CD4-positive, alpha-beta T cell treated with Interleukin-17A for 1 hour (primary cell): Measurements from ENCODE around the gene MGAT4A.
A peak's percentile ranks its signal among the peaks of the same experiment; 100 is the strongest.

Experiments used
- DNase-seq: peaks from one replicate; pipeline ENCODE4 v3.0.0-alpha.2; 2020

Gene MGAT4A

GRCh38 chr2:98728088-98728718, 2.7 kb downstream of the MGAT4A start:
- peak; percentile 51 for DNase-seq

GRCh38 chr2:98727369-98728087, 3.4 kb downstream of the MGAT4A start:
- no peak for DNase-seq

GRCh38 chr2:98726735-98727368, 4.1 kb downstream of the MGAT4A start:
- DNase-seq = no peak

GRCh38 chr2:98726205-98726604, 4.7 kb downstream of the MGAT4A start:
- peak; percentile 30 for DNase-seq

- DNase-seq = no peak
Measured at GRCh38 chr2:98720286-98720685, 10.6 kb downstream of the MGAT4A start.

- no peak for DNase-seq
Measured at GRCh38 chr2:98717621-98718020, 13.3 kb downstream of the MGAT4A start.

GRCh38 chr2:98716786-98717185, 14.1 kb downstream of the MGAT4A start:
- no peak for DNase-seq

GRCh38 chr2:98715812-98716451, 15.0 kb downstream of the MGAT4A start:
- no peak for DNase-seq

- DNase-seq = no peak
Measured at GRCh38 chr2:98713332-98714015, 17.5 kb downstream of the MGAT4A start.

GRCh38 chr2:98712145-98712544, 18.8 kb downstream of the MGAT4A start:
- no peak for DNase-seq

- DNase-seq = no peak
Measured at GRCh38 chr2:98711506-98711905, 19.4 kb downstream of the MGAT4A start.

- DNase-seq = no peak
Measured at GRCh38 chr2:98710734-98711133, 20.2 kb downstream of the MGAT4A start.

GRCh38 chr2:98709535-98709934, 21.4 kb downstream of the MGAT4A start:
- DNase-seq = no peak

GRCh38 chr2:98708396-98709186, 22.3 kb downstream of the MGAT4A start:
- no peak for DNase-seq

GRCh38 chr2:98706591-98706990, 24.3 kb downstream of the MGAT4A start:
- DNase-seq = no peak

GRCh38 chr2:98705333-98705617, 25.7 kb downstream of the MGAT4A start:
- DNase-seq = no peak

- DNase-seq = no peak
Measured at GRCh38 chr2:98704499-98705332, 26.2 kb downstream of the MGAT4A start.

GRCh38 chr2:98703738-98704137, 27.2 kb downstream of the MGAT4A start:
- no peak for DNase-seq

GRCh38 chr2:98702858-98703620, 27.9 kb downstream of the MGAT4A start:
- no peak for DNase-seq

GRCh38 chr2:98702127-98702802, 28.7 kb downstream of the MGAT4A start:
- no peak for DNase-seq
